CD4-positive, CD25-positive, alpha-beta regulatory T cell (primary cell): Measurements from ENCODE around the gene NARF. TPM values are rescaled to one million over a fixed set of nuclear protein-coding genes. Genes with fewer than 3 reads are reported as not detected.
"Not testable (repeated sequence)": the region's sequence is repeated elsewhere in the genome, so short reads cannot be mapped to it uniquely, and the experiment has no call there.

Source experiments
- ATAC-seq, 2 donors: fragments of 150-1000 bp; cut with Tn5 transposase; one replicate each; pipeline ENCODE4 v1.10.0; 2021; ENCODE audit warnings: low read depth in 2 of 2, moderate number of reproducible peaks in 2 of 2, moderate library complexity in 1 of 2
- DNase-seq, 3 donors: peaks; one replicate each; pipeline versions ENCODE4 v3.0.0 to v3.0.0-alpha.2; 2012 to 2022; ENCODE audit warnings: mixed read lengths in 1 of 3
- H3K27ac ChIP-seq: one replicate; pipeline ENCODE4 v1.7.0; 2013; ENCODE audit warnings: mild to moderate bottlenecking, low read length; ENCODE audit not compliant: insufficient read depth, poor library complexity, severe bottlenecking
- H3K27me3 ChIP-seq: one replicate; pipeline ENCODE4 v1.7.0; 2013; ENCODE audit warnings: low read length; ENCODE audit not compliant: control insufficient read depth, insufficient read depth
- H3K36me3 ChIP-seq: one replicate; pipeline ENCODE4 v1.7.0; 2013; ENCODE audit warnings: mild to moderate bottlenecking, low read length, moderate library complexity; ENCODE audit not compliant: control insufficient read depth, insufficient read depth
- H3K4me1 ChIP-seq: 2 replicates; pipeline ENCODE4 v1.7.0; 2013; ENCODE audit warnings: mild to moderate bottlenecking, low read length; ENCODE audit not compliant: insufficient read depth, control insufficient read depth, poor library complexity, severe bottlenecking
- H3K4me3 ChIP-seq: one replicate; pipeline ENCODE4 v1.7.0; 2013; ENCODE audit warnings: low read depth, mild to moderate bottlenecking, low read length, moderate library complexity
- H3K9me3 ChIP-seq, 2 experiments: 1 replicate in 1 of 2; 2 replicates in 1 of 2; pipeline ENCODE4 v1.7.0; 2013; ENCODE audit warnings: low read length in 2 of 2, mild to moderate bottlenecking in 1 of 2, moderate library complexity in 1 of 2; ENCODE audit not compliant: control insufficient read depth in 2 of 2
- H3K27ac Mint-ChIP-seq, 3 donors: one replicate each; pipeline ENCODE4 v1.8.0; 2020 to 2022; ENCODE audit warnings: mild to moderate bottlenecking in 3 of 3, mixed read lengths in 3 of 3, moderate library complexity in 2 of 3
- H3K27me3 Mint-ChIP-seq: one replicate; pipeline ENCODE4 v1.8.0; 2022; ENCODE audit warnings: mild to moderate bottlenecking, mixed read lengths
- H3K36me3 Mint-ChIP-seq: one replicate; pipeline ENCODE4 v1.8.0; 2020; ENCODE audit warnings: mixed read lengths
- H3K4me1 Mint-ChIP-seq, 4 donors: one replicate each; pipeline ENCODE4 v1.8.0; 2020 to 2022; ENCODE audit warnings: mixed read lengths in 4 of 4, mild to moderate bottlenecking in 1 of 4
- H3K4me3 Mint-ChIP-seq, 4 donors: one replicate each; pipeline ENCODE4 v1.8.0; 2020 to 2022; ENCODE audit warnings: mild to moderate bottlenecking in 4 of 4, mixed read lengths in 4 of 4, moderate library complexity in 3 of 4
- H3K9me3 Mint-ChIP-seq, 7 donors: one replicate each; pipeline ENCODE4 v1.8.0; 2020 to 2022; ENCODE audit warnings: mixed read lengths in 7 of 7, mild to moderate bottlenecking in 3 of 7, moderate library complexity in 2 of 7
- polyA plus RNA-seq, 4 donors: library from polyadenylated mRNA; unstranded; fragments of 300-500 nt; fragmentation: Illumina TruSeq; gene quantifications; one replicate each; pipeline ENCODE4 v1.2.3, GENCODE V29; 2021
- total RNA-seq: library from RNA; stranded (reverse); gene quantifications from one replicate; pipeline ENCODE4 v1.2.3, GENCODE V29; 2022

Gene NARF
- 93.2 TPM for total RNA-seq
- 100 to 1,000 TPM in 3 of 4 donors, 10 to 100 TPM in 1; 97.0 to 141 (median 114) TPM for polyA plus RNA-seq

DNA sequence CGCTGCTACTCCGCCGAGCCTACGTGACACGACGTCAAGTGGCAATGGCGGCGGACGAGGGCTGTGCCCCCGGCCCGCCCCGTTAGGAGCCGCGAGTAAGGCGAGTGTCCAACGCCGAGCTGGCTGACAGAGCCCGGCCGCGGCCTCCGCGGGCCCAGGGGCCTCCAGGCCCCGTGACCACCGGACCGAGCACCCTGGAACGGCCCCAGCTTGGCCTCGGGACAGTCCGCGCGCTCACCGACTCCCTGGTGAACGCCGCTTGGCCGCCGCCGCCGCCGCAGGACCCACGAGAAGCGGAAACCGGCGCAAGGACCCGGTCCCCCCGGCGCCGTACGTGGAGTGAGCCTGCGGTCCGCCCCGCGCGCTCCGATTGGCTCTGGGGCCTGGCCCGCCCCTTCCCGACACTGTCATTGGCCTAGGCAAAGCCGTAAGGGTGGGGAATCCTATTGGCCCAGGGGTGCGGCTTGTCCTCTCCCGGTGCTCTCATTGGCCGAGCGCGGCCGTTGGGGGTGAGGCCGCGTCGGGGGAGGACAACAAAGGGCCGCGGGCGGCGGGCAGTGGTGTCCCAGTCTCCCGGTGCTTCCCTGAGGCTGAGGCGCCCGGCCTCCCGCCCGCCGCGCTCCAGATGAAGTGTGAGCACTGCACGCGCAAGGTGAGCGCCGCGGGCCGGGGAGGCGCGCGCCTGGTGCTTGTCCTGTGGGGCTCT lies at the start of gene NARF:
NARF (plus strand) TSS at position 563 of the 706 bp plus-strand sequence; CDS start at position 626, 63 bp downstream.
- ATAC-seq (peak; percentile 98), DNase-seq (peak; percentile 94 to 98 (median 98))
- H3K4me3 ChIP-seq: peak within 1 kb of the TSS; percentile 84
- H3K36me3 ChIP-seq: peaks cover 21% of the 10 kb centered on the region
- Mint-ChIP-seq H3K36me3 (peaks cover 18% of the 10 kb centered on the region), H3K27me3 (no peaks in the 10 kb centered on the region), H3K27ac (peak within 1 kb of the TSS; percentile 97 to 100 (median 99)), H3K4me1 (peaks cover 5 to 36% (median 18%) of the 10 kb centered on the region in 4 donors), H3K9me3 (peaks cover 0 to 1% (median 0%) of the 10 kb centered on the region in 7 donors), H3K4me3 (peak within 1 kb of the TSS; percentile 80 to 96 (median 92))
- peak within 1 kb of the TSS; percentile 100 for H3K27ac ChIP-seq
- H3K27me3 ChIP-seq: no peaks in the 10 kb centered on the region
- H3K9me3 ChIP-seq: no peaks in the 10 kb centered on the region
- H3K4me1 ChIP-seq: peaks cover 18% of the 10 kb centered on the region

GRCh38 chr17:82408938-82409318 lies 49.6 kb upstream of the NARF start:
- H3K27me3 ChIP-seq: no peaks in the 10 kb centered on the region
- H3K9me3 ChIP-seq: no peaks in the 10 kb centered on the region
- H3K36me3 ChIP-seq: peaks cover 7% of the 10 kb centered on the region
- Mint-ChIP-seq H3K27ac (no peak overlapping the region), H3K4me3 (no peak overlapping the region), H3K4me1 (peaks cover 0 to 4% (median under 1%) of the 10 kb centered on the region in 4 donors), H3K9me3 (no peaks in the 10 kb centered on the region), H3K27me3 (no peaks in the 10 kb centered on the region), H3K36me3 (peaks cover 13% of the 10 kb centered on the region)
- DNase-seq: no peak
- no peaks in the 10 kb centered on the region for H3K4me1 ChIP-seq
- ATAC-seq: no peak
- H3K27ac ChIP-seq: no peak overlapping the region
- no peak overlapping the region for H3K4me3 ChIP-seq

GRCh38 chr17:82410014-82410716 lies 48.4 kb upstream of the NARF start:
- ATAC-seq: no peak

GRCh38 chr17:82411396-82412053 lies 47.0 kb upstream of the NARF start:
- Histone ChIP-seq H3K27ac (no peak overlapping the region), H3K4me1 (peaks cover 7% of the 10 kb centered on the region), H3K4me3 (no peak overlapping the region), H3K9me3 (no peaks in the 10 kb centered on the region), H3K27me3 (no peaks in the 10 kb centered on the region), H3K36me3 (peaks cover 7% of the 10 kb centered on the region)
- DNase-seq (no peak), ATAC-seq (no peak)
- Mint-ChIP-seq H3K4me1 (peaks cover 5 to 15% (median 8%) of the 10 kb centered on the region in 4 donors), H3K36me3 (peaks cover 16% of the 10 kb centered on the region), H3K27me3 (no peaks in the 10 kb centered on the region), H3K9me3 (no peaks in the 10 kb centered on the region), H3K27ac (no peak overlapping the region), H3K4me3 (no peak overlapping the region)

More at GRCh38 chr17:82410014-82410716, 48.4 kb upstream of the NARF start:
- H3K36me3 ChIP-seq: peaks cover 7% of the 10 kb centered on the region
- Mint-ChIP-seq H3K4me3 (no peak overlapping the region), H3K9me3 (no peaks in the 10 kb centered on the region), H3K27ac (peak overlapping the region in 1 of 3 donors; percentile 15), H3K27me3 (no peaks in the 10 kb centered on the region), H3K36me3 (peaks cover 16% of the 10 kb centered on the region), H3K4me1 (peaks cover 5 to 12% (median 7%) of the 10 kb centered on the region in 4 donors)
- H3K27ac ChIP-seq: no peak overlapping the region
- H3K27me3 ChIP-seq: no peaks in the 10 kb centered on the region
- DNase-seq: no peak
- no peak overlapping the region for H3K4me3 ChIP-seq
- H3K4me1 ChIP-seq: peaks cover 7% of the 10 kb centered on the region
- H3K9me3 ChIP-seq: no peaks in the 10 kb centered on the region

DNA sequence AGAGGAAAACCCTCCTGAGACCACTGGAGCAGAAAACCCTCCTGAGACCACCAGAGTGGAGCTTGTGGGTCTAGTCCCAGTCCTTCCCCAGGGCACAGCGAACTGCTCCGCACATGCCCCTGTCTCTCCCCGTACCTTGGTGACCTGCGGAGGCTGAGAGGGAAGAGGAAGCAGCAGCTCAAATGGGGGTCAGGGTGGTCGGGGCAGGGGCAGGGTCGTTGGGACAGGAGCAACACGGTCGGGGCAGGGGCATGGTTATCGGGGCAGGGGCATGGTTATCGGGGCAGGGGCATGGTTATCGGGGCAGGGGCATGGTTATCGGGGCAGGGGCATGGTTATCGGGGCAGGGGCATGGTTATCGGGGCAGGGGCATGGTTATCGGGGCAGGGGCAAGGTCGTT lies 46.5 kb upstream of the NARF start:
- not testable (repeated sequence) for H3K27me3 Mint-ChIP-seq, H3K4me3 Mint-ChIP-seq, H3K9me3 Mint-ChIP-seq, H3K4me3 ChIP-seq, H3K4me1 ChIP-seq, H3K27ac Mint-ChIP-seq, H3K27ac ChIP-seq, H3K36me3 ChIP-seq, DNase-seq, H3K27me3 ChIP-seq, H3K9me3 ChIP-seq, ATAC-seq
- Mint-ChIP-seq H3K36me3 (peaks cover 16% of the 10 kb centered on the region), H3K4me1 (peaks cover 5 to 15% (median 8%) of the 10 kb centered on the region in 4 donors)

DNA sequence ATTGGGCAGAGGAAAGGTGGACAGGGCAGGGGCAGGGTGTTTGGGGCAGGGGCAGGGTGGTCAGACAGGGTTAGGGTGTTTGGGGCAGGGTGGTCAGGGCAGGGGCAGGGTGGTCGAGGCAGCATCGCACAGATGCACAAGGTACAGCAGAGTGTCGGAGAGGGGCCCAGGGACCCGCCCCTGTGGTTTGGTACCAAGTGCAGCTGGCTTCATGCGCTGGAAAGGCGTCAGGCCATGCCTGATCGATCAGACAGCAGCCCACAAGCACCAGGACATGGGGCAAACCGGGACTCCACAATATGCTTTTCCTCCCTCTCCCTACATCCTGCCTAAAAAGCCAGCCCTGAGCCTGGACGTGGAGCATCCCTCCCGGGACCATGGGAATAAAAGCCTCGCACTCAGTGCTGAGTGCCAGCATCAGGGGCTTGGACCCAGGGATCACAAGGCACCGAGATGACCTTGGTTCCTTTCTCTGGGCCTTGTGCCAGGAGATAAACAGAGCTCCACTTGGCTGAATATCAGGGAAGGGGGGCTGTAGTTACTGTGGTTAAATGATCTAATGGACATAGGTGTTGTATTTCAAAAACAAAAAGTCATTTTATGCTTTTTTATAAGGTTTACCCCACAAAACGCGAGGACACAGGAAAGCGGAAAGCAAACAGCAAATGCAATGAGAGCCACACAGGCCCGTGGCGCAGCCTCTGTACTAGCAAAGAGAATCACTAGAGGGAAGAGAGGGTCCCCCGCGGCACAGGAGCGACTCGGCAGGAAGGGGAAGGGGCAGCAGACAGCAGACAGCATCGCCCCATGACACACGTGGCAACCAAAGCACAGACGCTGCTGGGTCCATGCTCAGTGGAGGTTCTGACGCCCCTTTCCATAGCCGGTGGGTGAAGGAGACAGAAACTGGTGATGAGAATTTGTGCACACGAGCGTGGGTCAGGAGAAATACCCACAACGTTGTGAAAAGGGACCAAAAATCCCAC lies 45.7 kb upstream of the NARF start:
- Histone ChIP-seq H3K4me3 (no peak overlapping the region), H3K9me3 (no peaks in the 10 kb centered on the region), H3K27ac (no peak overlapping the region), H3K27me3 (no peaks in the 10 kb centered on the region), H3K4me1 (peaks cover 11% of the 10 kb centered on the region), H3K36me3 (peaks cover 7% of the 10 kb centered on the region)
- Mint-ChIP-seq H3K27me3 (no peaks in the 10 kb centered on the region), H3K9me3 (no peaks in the 10 kb centered on the region), H3K4me1 (peaks cover 5 to 15% (median 8%) of the 10 kb centered on the region in 4 donors), H3K36me3 (peaks cover 16% of the 10 kb centered on the region), H3K27ac (peak overlapping the region in 1 of 3 donors; percentile 74), H3K4me3 (no peak overlapping the region)
- no peak for ATAC-seq
- DNase-seq: no peak
